ENCODE measurements around the gene PRKCA.

- no peak for TF ChIP-seq ARNTL (CRISPR knock-in tag; IDR thresholded peaks at IDR 0.05; ENCODE audit: borderline replicate concordance, low read depth)
- TF ChIP-seq CSRNP3 (CRISPR knock-in tag; IDR thresholded peaks at IDR 0.05), result no peak
- no peak for TF ChIP-seq ISL1 (CRISPR knock-in tag; IDR thresholded peaks at IDR 0.05)
- TF ChIP-seq PATZ1 (CRISPR knock-in tag; IDR thresholded peaks at IDR 0.05; ENCODE audit: borderline replicate concordance), result no peak
- TF ChIP-seq TCF4 (CRISPR knock-in tag; IDR thresholded peaks at IDR 0.05; ENCODE audit: borderline replicate concordance), result no peak
- no peak for TF ChIP-seq ZFP30 (CRISPR knock-in tag; IDR thresholded peaks at IDR 0.05)
- no peak for TF ChIP-seq SNAI2 (CRISPR knock-in tag; IDR thresholded peaks at IDR 0.05)
- no peak for TF ChIP-seq CREB5 (CRISPR knock-in tag; IDR thresholded peaks at IDR 0.05; ENCODE audit: low read depth)
- no peak for TF ChIP-seq ZNF565 (CRISPR knock-in tag; conservative IDR thresholded peaks at IDR 0.05; ENCODE audit: low read depth)
- no peak for TF ChIP-seq CSDC2 (CRISPR knock-in tag; IDR thresholded peaks at IDR 0.05)
- TF ChIP-seq OSR1 (CRISPR knock-in tag; IDR thresholded peaks at IDR 0.05), result no peak
- no peak for TF ChIP-seq ZNF8 (CRISPR knock-in tag; IDR thresholded peaks at IDR 0.05)
- no peak for TF ChIP-seq GLIS3 (CRISPR knock-in tag; IDR thresholded peaks at IDR 0.05)
- TF ChIP-seq TOX (CRISPR knock-in tag; IDR thresholded peaks at IDR 0.05; ENCODE audit: borderline replicate concordance), result no peak
Observed at GRCh38 chr17:66837226-66837625, 534.8 kb downstream of the PRKCA start.
